K562 (cell line): ENCODE results near the gene IL2RG. TPM values are rescaled to one million over a fixed set of nuclear protein-coding genes. Genes with fewer than 3 reads are reported as not detected.
A peak's percentile ranks its signal among the peaks of the same experiment; 100 is the strongest.

ENCODE experiments used
- ARNT ChIP-seq, 2 experiments: fragments of 450-650 bp; IDR thresholded peaks; 2 replicates each; pipeline ENCODE4 v1.6.1; 2016; ENCODE audit warnings: mild to moderate bottlenecking in 1 of 2
- BCOR ChIP-seq: fragments of 450-650 bp; IDR thresholded peaks from 2 replicates; pipeline ENCODE4 v1.6.1; 2016
- CREB3L1 ChIP-seq: fragments of 450-650 bp; IDR thresholded peaks from 2 replicates; pipeline ENCODE4 v1.6.1; 2014; ENCODE audit warnings: low read depth, mild to moderate bottlenecking, moderate library complexity, borderline replicate concordance
- GABPA ChIP-seq: fragments of 200-800 bp; sonication (Bioruptor generic); conservative IDR thresholded peaks from 2 replicates; pipeline ENCODE4 v1.6.1; 2016; ENCODE audit warnings: low read depth, missing genetic modification characterization, missing compliant biosample characterization
- KAT7 ChIP-seq: sonication (generic); formaldehyde crosslinking; IDR thresholded peaks from 2 replicates; pipeline ENCODE4 v1.8.0; 2022; ENCODE audit warnings: missing genetic modification reagents, mild to moderate bottlenecking, borderline replicate concordance
- MXI1 ChIP-seq: IDR thresholded peaks from 2 replicates; pipeline ENCODE4 v1.6.1; 2011; ENCODE audit warnings: low read depth, mild to moderate bottlenecking, improper control_type of control experiment, low read length
- MYBL2 ChIP-seq, 2 experiments: fragments of 450-650 bp in 1 of 2; sonication (generic) in 1 of 2; formaldehyde crosslinking in 1 of 2; IDR thresholded peaks; 2 replicates each; pipeline versions ENCODE4 v1.6.1 to v1.8.1; 2017 to 2022; ENCODE audit warnings: borderline replicate concordance in 1 of 2, inconsistent platforms in 1 of 2, low read depth in 1 of 2, mild to moderate bottlenecking in 1 of 2, missing genetic modification reagents in 1 of 2, moderate library complexity in 1 of 2
- RB1 ChIP-seq: fragments of 450-650 bp; IDR thresholded peaks from 2 replicates; pipeline ENCODE4 v1.6.1; 2017; ENCODE audit warnings: low read depth, mild to moderate bottlenecking
- SETDB1 ChIP-seq: IDR thresholded peaks from one replicate; pipeline ENCODE4 v1.6.1; 2012; ENCODE audit warnings: low read length, control low read depth, inconsistent platforms
- TBP ChIP-seq: optimal IDR thresholded peaks from 2 replicates; pipeline ENCODE3; 2011; ENCODE audit warnings: low read depth, low read length, improper control_type of control experiment
- ZNF133 ChIP-seq: fragments of 250-450 bp; sonication (Bioruptor Pico); IDR thresholded peaks from 2 replicates; pipeline ENCODE4 v1.4.0; 2020; ENCODE audit warnings: mild to moderate bottlenecking
- ZNF57 ChIP-seq: fragments of 450-650 bp; formaldehyde crosslinking; IDR thresholded peaks from 2 replicates; pipeline ENCODE4 v1.4.0; 2020; ENCODE audit warnings: mild to moderate bottlenecking, moderate library complexity
- polyA plus RNA-seq, 8 experiments: library from polyadenylated mRNA; depleted of rRNA in 4 of 8; stranded (reverse) in 5 of 8; unstranded in 3 of 8; fragments of >200 nt; fragmentation: Nextera tagmentation in 2 of 8; fragmentation: Illumina TruSeq in 1 of 8; extraction: Ambion mirVana in 2 of 8; extraction: Trizol in 1 of 8; gene quantifications; 2 replicates each; pipeline versions ENCODE4 v1.2.1 to v1.2.3, GENCODE V29; 2011 to 2014; ENCODE audit warnings: inconsistent platforms in 1 of 8, missing spikeins in 1 of 8
- total RNA-seq, 7 experiments: library from RNA; depleted of rRNA in 6 of 7; stranded (reverse); fragments of >200 nt in 6 of 7; fragmentation: Illumina TruSeq in 2 of 7; extraction: Trizol in 2 of 7; gene quantifications; 2 replicates each; pipeline versions ENCODE4 v1.2.1 to v1.2.3, GENCODE V29; 2011 to 2021; ENCODE audit warnings: low replicate concordance in 1 of 7
- TF ChIP-seq, protein P1 (sequence below), 2 experiments: IDR thresholded peaks; 2 replicates each; pipeline ENCODE4 v1.6.1; 2012; ENCODE audit warnings: improper control_type of control experiment in 2 of 2, low read depth in 2 of 2, low read length in 2 of 2, borderline replicate concordance in 1 of 2
- TF ChIP-seq, protein P2 (sequence below): fragments of 450-650 bp; IDR thresholded peaks from 2 replicates; pipeline ENCODE4 v1.6.1; 2016; ENCODE audit warnings: missing biosample characterization, missing genetic modification characterization
- TF ChIP-seq, protein P3 (sequence below), 3 experiments: fragments of 200-800 bp in 1 of 3; fragments of 250-450 bp in 1 of 3; fragments of 450-650 bp in 1 of 3; sonication (Bioruptor Pico) in 1 of 3; sonication (Bioruptor generic) in 1 of 3; formaldehyde crosslinking in 1 of 3; IDR thresholded peaks; 2 replicates each; pipeline versions ENCODE4 v1.6.1 to v1.8.0; 2016 to 2022; ENCODE audit warnings: mild to moderate bottlenecking in 2 of 3, missing genetic modification characterization in 2 of 3, missing compliant biosample characterization in 1 of 3, moderate library complexity in 1 of 3

The IL2RG gene
- total and polyA plus RNA-seq, 9 of the 15 experiments (the other 6 are each of a cell fraction or from before 2014, with no cell fraction given): 5.5 to 55.4 (median 19.7) TPM

DNA sequence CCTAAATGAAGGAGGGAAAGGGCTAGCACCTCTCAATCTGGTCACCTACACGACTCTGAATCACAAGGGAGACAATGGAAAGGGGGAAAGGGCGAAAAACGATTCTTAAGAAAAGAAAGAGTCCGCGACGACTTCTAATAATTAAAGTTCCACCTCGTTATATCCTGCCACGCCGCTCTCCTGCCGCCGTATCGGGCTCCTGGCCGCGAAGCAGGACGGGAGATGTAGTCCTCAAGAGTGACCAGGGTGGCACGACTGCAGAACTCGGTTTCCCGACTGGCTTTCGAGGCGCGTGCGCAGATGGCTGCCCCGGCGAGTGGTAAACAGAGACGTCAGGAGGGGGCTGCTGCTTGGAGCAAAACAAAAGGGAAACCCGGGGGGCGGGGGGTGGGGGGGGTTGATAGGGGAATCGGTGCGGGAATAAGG, 15.8 kb downstream of the IL2RG start, which contains the start of gene FOXO4 (continued):
- TF ChIP-seq, protein P1, sequence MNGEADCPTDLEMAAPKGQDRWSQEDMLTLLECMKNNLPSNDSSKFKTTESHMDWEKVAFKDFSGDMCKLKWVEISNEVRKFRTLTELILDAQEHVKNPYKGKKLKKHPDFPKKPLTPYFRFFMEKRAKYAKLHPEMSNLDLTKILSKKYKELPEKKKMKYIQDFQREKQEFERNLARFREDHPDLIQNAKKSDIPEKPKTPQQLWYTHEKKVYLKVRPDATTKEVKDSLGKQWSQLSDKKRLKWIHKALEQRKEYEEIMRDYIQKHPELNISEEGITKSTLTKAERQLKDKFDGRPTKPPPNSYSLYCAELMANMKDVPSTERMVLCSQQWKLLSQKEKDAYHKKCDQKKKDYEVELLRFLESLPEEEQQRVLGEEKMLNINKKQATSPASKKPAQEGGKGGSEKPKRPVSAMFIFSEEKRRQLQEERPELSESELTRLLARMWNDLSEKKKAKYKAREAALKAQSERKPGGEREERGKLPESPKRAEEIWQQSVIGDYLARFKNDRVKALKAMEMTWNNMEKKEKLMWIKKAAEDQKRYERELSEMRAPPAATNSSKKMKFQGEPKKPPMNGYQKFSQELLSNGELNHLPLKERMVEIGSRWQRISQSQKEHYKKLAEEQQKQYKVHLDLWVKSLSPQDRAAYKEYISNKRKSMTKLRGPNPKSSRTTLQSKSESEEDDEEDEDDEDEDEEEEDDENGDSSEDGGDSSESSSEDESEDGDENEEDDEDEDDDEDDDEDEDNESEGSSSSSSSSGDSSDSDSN (IDR thresholded peaks at IDR 0.05; ENCODE audit: borderline replicate concordance in 1 of 2, low read depth in 2 of 2, low read length in 2 of 2): no peak
- TF ChIP-seq CREB3L1 (peak; percentile 55; the same call in 1 of the 2 replicates), MYBL2 (IDR thresholded peaks at IDR 0.05; ENCODE audit: low read depth) (no peak), MYBL2 (CRISPR knock-in tag; IDR thresholded peaks at IDR 0.05; ENCODE audit: borderline replicate concordance) (no peak), ZNF57 (CRISPR knock-in tag) (no peak), BCOR (no peak), TBP (peak; percentile 39), GABPA (tag) (no peak), ZNF133 (CRISPR knock-in tag) (no peak), MXI1 (no peak), SETDB1 (no peak), ARNT (IDR thresholded peaks at IDR 0.05) (0 out of 4 replicates have a peak, but pooled peaks of 1 of the 2 experiments have one; percentile 19), KAT7 (CRISPR knock-in tag) (no peak), RB1 (no peak)
- TF ChIP-seq, protein P2, sequence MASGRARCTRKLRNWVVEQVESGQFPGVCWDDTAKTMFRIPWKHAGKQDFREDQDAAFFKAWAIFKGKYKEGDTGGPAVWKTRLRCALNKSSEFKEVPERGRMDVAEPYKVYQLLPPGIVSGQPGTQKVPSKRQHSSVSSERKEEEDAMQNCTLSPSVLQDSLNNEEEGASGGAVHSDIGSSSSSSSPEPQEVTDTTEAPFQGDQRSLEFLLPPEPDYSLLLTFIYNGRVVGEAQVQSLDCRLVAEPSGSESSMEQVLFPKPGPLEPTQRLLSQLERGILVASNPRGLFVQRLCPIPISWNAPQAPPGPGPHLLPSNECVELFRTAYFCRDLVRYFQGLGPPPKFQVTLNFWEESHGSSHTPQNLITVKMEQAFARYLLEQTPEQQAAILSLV (tag): no peak
- TF ChIP-seq, protein P3, sequence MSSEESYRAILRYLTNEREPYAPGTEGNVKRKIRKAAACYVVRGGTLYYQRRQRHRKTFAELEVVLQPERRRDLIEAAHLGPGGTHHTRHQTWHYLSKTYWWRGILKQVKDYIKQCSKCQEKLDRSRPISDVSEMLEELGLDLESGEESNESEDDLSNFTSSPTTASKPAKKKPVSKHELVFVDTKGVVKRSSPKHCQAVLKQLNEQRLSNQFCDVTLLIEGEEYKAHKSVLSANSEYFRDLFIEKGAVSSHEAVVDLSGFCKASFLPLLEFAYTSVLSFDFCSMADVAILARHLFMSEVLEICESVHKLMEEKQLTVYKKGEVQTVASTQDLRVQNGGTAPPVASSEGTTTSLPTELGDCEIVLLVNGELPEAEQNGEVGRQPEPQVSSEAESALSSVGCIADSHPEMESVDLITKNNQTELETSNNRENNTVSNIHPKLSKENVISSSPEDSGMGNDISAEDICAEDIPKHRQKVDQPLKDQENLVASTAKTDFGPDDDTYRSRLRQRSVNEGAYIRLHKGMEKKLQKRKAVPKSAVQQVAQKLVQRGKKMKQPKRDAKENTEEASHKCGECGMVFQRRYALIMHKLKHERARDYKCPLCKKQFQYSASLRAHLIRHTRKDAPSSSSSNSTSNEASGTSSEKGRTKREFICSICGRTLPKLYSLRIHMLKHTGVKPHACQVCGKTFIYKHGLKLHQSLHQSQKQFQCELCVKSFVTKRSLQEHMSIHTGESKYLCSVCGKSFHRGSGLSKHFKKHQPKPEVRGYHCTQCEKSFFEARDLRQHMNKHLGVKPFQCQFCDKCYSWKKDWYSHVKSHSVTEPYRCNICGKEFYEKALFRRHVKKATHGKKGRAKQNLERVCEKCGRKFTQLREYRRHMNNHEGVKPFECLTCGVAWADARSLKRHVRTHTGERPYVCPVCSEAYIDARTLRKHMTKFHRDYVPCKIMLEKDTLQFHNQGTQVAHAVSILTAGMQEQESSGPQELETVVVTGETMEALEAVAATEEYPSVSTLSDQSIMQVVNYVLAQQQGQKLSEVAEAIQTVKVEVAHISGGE (CRISPR knock-in tag; IDR thresholded peaks at IDR 0.05): no peak
